CD4-positive, alpha-beta T cell treated with Interleukin-4 for 1 hour (primary cell): ENCODE results near the gene EMID1.

Experiments
- DNase-seq, 2 donors: peaks; one replicate each; pipeline ENCODE4 v3.0.0-alpha.2; 2020 to 2022

The EMID1 gene

GRCh38 chr22:29195118-29195963 is 10.4 kb upstream of the EMID1 start:
- DNase-seq, result no peak

- DNase-seq, result no peak
Measured at GRCh38 chr22:29195964-29196666, 9.6 kb upstream of the EMID1 start.

GRCh38 chr22:29197096-29197495 is 8.6 kb upstream of the EMID1 start:
- no peak for DNase-seq

GRCh38 chr22:29198240-29198639 is 7.5 kb upstream of the EMID1 start:
- no peak for DNase-seq

GRCh38 chr22:29199702-29200400 is 5.8 kb upstream of the EMID1 start:
- DNase-seq, result no peak

- DNase-seq, result no peak
Measured at GRCh38 chr22:29200901-29201300, 4.8 kb upstream of the EMID1 start.

- no peak for DNase-seq
Measured at GRCh38 chr22:29201782-29202181, 3.9 kb upstream of the EMID1 start.

- peak; percentile 41 to 54 for DNase-seq
Measured at GRCh38 chr22:29202212-29203192, 3.2 kb upstream of the EMID1 start.

- DNase-seq, result no peak
Measured at GRCh38 chr22:29203488-29204454, 1.9 kb upstream of the EMID1 start.

GRCh38 chr22:29204455-29205183 is 1.1 kb upstream of the EMID1 start:
- DNase-seq, result no peak

- DNase-seq, result no peak
Measured at GRCh38 chr22:29205252-29205593, 473 bp upstream of the EMID1 start.

GRCh38 chr22:29206372-29207242 is 911 bp downstream of the EMID1 start:
- no peak for DNase-seq

- DNase-seq, result no peak
Measured at GRCh38 chr22:29207243-29207550, 1.5 kb downstream of the EMID1 start.

GRCh38 chr22:29207562-29208501 is 2.1 kb downstream of the EMID1 start:
- DNase-seq, result no peak

- no peak for DNase-seq
Measured at GRCh38 chr22:29208502-29208862, 2.8 kb downstream of the EMID1 start.

GRCh38 chr22:29208879-29209623 is 3.4 kb downstream of the EMID1 start:
- DNase-seq, result no peak

- no peak for DNase-seq
Measured at GRCh38 chr22:29209624-29209929, 3.9 kb downstream of the EMID1 start.

GRCh38 chr22:29211066-29211465 is 5.4 kb downstream of the EMID1 start:
- no peak for DNase-seq
